GM12801 (cell line): ENCODE measurements around the gene NPAS3.

ENCODE experiments used
- TF ChIP-seq, protein P1 (sequence below): IDR thresholded peaks from one replicate; pipeline ENCODE4 v1.5.1; 2011; ENCODE audit warnings: control low read depth; ENCODE audit not compliant: insufficient read length; ENCODE audit errors: extremely low read depth

The NPAS3 gene

DNA sequence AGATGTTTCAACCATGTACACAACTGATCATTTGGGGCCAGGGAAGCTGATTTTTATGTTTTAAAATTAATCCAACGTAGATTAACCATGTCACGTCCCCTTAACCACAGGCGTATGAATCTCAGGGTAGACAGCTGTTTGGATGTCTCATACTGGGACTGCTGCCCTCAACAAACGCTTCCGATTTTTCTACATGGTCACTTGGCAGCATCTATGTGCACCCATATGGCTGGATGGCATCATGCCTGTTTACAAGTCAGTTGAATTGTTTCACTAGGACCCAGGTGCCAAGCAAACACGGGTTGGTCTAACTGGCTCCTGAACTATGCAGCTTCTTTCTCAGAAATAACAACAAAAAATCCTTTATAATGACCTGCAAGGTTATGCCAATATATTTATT lies 393.8 kb downstream of the NPAS3 start:
- TF ChIP-seq, protein P1, sequence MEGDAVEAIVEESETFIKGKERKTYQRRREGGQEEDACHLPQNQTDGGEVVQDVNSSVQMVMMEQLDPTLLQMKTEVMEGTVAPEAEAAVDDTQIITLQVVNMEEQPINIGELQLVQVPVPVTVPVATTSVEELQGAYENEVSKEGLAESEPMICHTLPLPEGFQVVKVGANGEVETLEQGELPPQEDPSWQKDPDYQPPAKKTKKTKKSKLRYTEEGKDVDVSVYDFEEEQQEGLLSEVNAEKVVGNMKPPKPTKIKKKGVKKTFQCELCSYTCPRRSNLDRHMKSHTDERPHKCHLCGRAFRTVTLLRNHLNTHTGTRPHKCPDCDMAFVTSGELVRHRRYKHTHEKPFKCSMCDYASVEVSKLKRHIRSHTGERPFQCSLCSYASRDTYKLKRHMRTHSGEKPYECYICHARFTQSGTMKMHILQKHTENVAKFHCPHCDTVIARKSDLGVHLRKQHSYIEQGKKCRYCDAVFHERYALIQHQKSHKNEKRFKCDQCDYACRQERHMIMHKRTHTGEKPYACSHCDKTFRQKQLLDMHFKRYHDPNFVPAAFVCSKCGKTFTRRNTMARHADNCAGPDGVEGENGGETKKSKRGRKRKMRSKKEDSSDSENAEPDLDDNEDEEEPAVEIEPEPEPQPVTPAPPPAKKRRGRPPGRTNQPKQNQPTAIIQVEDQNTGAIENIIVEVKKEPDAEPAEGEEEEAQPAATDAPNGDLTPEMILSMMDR: no peak

DNA sequence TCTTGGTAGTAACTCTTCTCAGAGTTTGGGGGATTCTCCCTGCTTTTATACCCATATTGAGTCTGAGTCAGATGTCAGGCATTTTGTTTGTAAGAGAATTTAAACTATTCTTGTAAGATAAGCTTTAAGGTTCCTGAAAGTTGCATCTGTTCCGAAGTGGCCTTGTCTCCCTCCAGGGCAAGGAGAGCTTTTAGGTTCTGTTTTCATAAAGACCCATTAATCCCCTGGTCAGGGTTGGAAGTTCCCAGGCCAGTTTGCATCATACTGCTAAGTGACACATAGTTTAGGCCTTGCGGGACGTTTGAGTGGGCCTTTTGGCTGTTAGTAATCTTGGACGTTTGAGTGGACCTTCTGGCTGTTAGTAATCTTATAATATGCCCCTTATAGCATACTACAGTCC lies 396.7 kb downstream of the NPAS3 start:
- TF ChIP-seq, protein P1: no peak

DNA sequence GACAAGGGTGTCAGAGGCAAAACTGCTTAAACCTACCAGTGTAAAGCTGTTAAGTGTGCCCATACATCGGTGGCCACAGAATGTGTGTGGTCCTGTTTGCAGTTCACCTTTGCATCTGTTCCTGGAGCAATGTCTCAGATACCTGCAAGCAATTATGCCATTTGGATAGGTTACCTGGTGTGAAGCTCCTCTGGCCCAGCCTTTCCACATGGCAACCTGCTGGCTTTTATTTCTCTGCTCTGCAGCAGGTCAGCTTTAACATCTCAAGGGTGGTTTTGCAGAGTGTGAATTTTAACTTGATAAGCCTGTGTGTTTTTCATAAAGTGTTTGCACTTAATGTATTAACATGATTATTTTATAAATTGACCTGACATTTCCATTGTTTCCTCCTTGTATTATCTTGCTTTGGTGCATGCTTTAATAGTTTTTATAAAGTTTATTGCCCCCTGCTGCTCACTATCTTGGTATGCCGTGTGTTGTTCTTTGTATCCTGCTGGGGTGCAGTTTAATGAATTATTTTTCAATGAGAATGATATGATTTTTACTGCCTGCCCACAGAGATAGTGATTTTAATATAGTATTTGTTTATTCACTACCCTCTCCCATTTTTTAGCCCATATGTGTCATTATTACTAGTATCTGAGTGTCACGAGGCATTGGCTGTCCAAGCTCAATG lies 403.8 kb downstream of the NPAS3 start:
- TF ChIP-seq, protein P1: no peak

DNA sequence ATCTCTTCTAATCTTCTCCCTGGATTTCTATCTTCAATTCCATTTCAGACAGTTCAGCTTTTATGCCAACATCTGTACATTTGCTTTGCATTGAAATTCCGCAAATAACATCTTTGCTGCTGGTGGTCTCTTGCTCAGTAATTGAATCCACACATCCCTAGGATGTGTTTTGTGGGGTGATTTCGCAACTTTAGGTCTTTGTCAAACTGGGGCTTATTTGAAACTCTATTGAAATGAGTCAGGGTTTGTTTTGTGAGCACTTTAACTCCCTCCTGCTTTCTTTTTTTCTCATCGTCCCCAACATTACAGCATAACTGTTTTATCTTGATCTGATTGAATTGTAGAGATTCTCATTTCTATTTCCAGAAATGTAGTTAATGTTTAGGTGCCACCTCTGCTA lies 404.3 kb downstream of the NPAS3 start:
- TF ChIP-seq, protein P1: no peak

DNA sequence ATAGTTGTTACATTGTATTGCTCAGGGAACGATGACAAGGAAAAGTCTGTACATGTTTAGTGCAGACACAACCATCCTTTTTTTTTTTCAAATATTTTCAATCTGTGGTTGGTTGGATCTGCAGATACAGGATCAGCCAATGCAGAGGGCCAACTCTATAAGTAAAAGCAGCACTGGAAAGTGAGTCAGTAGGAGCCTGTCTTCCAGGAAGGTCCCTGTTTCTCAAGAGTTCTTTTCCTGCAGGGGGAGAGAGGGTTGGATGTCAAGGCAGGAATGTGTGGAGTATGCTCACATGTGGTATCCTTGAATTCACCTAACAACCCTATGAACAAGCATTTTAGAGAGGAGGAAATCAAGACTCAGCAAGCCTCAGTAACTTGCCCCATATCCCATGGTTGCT lies 409.1 kb downstream of the NPAS3 start:
- TF ChIP-seq, protein P1: no peak

DNA sequence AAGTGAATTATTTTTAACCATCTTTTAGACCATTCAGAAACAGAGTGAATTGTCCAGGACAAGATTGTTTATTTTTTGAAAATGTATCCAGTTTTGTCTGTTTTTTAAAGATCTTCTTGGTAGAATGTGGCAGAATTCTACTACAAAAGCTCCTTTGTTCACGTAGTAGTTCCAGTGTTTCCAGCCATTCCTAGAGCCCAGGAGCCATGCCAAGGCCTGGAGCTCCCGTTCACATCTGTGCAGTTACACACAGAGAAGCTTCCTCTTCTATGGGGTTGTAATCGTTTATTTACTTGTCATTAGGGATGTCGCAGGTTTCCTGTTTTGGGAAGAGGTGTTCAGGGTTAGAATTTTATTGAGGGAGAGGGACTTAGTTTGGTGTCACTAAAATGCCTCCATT lies 409.8 kb downstream of the NPAS3 start:
- TF ChIP-seq, protein P1: no peak

DNA sequence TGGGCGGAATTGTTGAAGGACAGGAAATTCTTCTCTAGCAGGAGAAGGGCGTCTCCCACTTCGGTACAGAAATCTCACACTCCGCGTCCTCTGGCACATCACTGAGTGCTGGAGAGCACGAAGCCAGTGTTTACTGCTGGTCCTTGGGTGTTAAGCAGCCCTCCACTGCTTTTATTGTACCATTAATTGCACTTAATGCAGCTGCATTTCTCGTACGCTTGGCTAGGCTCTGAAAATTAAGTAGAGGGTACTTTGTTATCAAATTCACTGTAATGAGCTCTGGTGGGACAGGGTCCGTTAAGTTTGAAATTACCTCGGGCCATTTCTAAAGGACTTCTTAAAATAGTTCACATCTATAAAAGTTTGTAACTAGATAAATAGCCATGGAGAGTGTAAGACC lies 411.2 kb downstream of the NPAS3 start:
- TF ChIP-seq, protein P1: no peak
